Dermis lymphatic vessel endothelial cell (primary cell): Measurements from ENCODE around the gene EBLN2. TPM values are rescaled to one million over a fixed set of nuclear protein-coding genes. Genes with fewer than 3 reads are reported as not detected.

ENCODE experiments used
- total RNA-seq: library from RNA; depleted of rRNA; stranded (reverse); fragments of >200 nt; gene quantifications from 2 replicates; pipeline ENCODE4 v1.2.1, GENCODE V29; 2014

The EBLN2 gene
- total RNA-seq, result 3.6 and 4.7 TPM in 2 replicates

DNA sequence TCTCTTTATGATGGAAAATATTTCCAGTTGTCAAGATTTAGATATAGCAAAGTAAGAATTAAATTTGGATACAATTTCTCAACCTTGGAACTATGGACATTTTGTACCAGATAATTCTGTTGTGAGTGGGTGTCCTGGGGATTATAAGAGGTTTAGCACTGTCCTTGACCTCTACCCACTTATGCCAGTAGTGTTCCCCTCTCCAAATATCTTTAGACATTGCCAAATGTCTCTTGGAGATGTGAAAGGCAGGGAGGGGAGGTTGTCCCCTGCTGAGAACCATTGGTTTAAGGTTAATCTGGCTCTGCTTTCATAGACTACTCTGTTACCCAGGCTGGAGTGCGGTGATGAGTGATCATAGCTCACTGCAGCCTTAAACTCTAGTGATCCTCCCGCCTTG lies at the start of gene EBLN2:
Gene EBLN2 (plus strand): TSS at position 244 of the 400 bp plus-strand sequence. CDS start 423 bp downstream, outside the sequence.

Other genes starting within 250 kb of the EBLN2 start
- gene SHQ1, start 213.2 kb upstream of the EBLN2 start, total RNA-seq, result 14.5 and 21.7 TPM in 2 replicates
- 0.09 and 0.11 TPM in 2 replicates for gene GXYLT2, start 173.6 kb upstream of the EBLN2 start, total RNA-seq
- 63.1 and 86.5 TPM in 2 replicates for gene PPP4R2, start 64.8 kb upstream of the EBLN2 start, total RNA-seq